Esophagus muscularis mucosa (tissue), 3 donors: ENCODE data around the gene PKD1L1.

Experiments
- POLR2AphosphoS5 ChIP-seq, 2 donors: sonication (generic); formaldehyde crosslinking; IDR thresholded peaks; one replicate each; pipeline ENCODE4 v1.6.1; 2017; ENCODE audit warnings: antibody characterized with exemption in 2 of 2
- TF ChIP-seq, protein P1 (sequence below), 3 experiments: fragments of 200-600 bp in 2 of 3; fragments of 450-650 bp in 1 of 3; sonication (generic) in 2 of 3; IDR thresholded peaks; one replicate each; pipeline ENCODE4 v1.5.1; 2017 to 2019; ENCODE audit warnings: antibody characterized with exemption in 3 of 3, mild to moderate bottlenecking in 2 of 3, moderate library complexity in 1 of 3

DNA sequence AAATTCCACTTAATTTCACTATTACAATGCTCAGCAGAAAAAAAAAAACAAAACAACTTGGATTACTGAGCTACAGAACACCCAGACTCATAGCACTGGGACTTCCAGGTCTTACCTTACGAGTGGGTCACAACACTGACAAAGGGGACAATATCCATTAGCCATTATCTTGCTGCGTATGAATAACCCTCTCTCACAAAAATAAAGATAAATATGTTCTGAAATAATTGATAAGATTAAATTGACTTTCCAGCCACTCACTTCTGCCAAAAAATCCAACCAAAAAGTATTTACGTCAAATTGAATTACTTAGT lies 128.7 kb downstream of the PKD1L1 start:
- TF ChIP-seq, protein P1, sequence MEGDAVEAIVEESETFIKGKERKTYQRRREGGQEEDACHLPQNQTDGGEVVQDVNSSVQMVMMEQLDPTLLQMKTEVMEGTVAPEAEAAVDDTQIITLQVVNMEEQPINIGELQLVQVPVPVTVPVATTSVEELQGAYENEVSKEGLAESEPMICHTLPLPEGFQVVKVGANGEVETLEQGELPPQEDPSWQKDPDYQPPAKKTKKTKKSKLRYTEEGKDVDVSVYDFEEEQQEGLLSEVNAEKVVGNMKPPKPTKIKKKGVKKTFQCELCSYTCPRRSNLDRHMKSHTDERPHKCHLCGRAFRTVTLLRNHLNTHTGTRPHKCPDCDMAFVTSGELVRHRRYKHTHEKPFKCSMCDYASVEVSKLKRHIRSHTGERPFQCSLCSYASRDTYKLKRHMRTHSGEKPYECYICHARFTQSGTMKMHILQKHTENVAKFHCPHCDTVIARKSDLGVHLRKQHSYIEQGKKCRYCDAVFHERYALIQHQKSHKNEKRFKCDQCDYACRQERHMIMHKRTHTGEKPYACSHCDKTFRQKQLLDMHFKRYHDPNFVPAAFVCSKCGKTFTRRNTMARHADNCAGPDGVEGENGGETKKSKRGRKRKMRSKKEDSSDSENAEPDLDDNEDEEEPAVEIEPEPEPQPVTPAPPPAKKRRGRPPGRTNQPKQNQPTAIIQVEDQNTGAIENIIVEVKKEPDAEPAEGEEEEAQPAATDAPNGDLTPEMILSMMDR (IDR thresholded peaks at IDR 0.05), result no peak
- no peak for TF ChIP-seq POLR2AphosphoS5 (IDR thresholded peaks at IDR 0.05)
